Measurements from ENCODE around the gene PDE4D.

The PDE4D gene

GRCh38 chr5:59100875-59101274, 792.7 kb downstream of the PDE4D start:
- TF ChIP-seq REST (IDR thresholded peaks at IDR 0.05; ENCODE audit: insufficient read depth in 1 of 2, low read depth in 2 of 2, low read length in 2 of 2) (no peak), FOXP2 (optimal IDR thresholded peaks at IDR 0.05; ENCODE audit: borderline replicate concordance, extremely low read depth, extremely low read length, insufficient read depth) (no peak), TAF1 (IDR thresholded peaks at IDR 0.05; ENCODE audit: borderline replicate concordance, insufficient read depth, low read length) (no peak), POLR2AphosphoS5 (IDR thresholded peaks at IDR 0.05; ENCODE audit: low read depth, low read length) (no peak), SIN3A (IDR thresholded peaks at IDR 0.05; ENCODE audit: borderline replicate concordance, insufficient read depth, low read length) (no peak)

GRCh38 chr5:59099995-59100345, 793.6 kb downstream of the PDE4D start:
- no peak for TF ChIP-seq FOXP2 (optimal IDR thresholded peaks at IDR 0.05; ENCODE audit: borderline replicate concordance, extremely low read depth, extremely low read length, insufficient read depth)
- TF ChIP-seq SIN3A (IDR thresholded peaks at IDR 0.05; ENCODE audit: borderline replicate concordance, insufficient read depth, low read length) = no peak
- TF ChIP-seq TAF1 (IDR thresholded peaks at IDR 0.05; ENCODE audit: borderline replicate concordance, insufficient read depth, low read length) = no peak
- TF ChIP-seq REST (IDR thresholded peaks at IDR 0.05; ENCODE audit: insufficient read depth in 1 of 2, low read depth in 2 of 2, low read length in 2 of 2) = no peak
- no peak for TF ChIP-seq POLR2AphosphoS5 (IDR thresholded peaks at IDR 0.05; ENCODE audit: low read depth, low read length)

DNA sequence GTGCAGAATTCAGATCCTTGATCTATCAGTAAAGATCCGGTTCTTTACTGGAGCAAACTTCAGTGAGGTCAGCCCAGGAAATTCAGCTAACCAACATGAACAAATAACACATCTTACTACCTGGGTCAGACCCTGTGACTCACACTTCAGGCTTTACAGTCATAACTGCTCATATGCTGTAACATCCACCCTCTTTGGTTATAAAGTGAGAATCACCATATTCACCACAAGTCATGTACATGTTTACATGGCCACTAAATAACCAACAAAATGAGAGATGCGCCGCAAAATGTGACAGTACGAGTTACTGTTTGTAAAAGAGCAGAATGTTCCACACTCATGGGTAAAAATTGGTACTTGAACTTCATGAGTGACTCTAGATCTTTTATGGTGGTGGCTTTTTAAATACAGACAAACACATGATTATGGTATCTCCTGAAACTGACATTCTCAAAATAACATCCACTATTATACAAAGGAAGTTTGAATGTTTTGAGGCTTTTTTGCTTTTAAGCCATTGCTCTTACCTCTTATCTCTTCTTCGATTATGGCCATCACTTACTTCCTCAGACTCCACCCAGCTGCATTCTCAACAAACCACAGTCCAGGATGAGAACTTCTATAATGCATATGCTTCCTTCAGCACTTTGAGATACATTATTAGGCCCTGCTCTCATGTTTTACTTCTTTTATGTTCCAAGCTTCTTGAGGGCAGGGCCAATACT, 794.1 kb downstream of the PDE4D start:
- TF ChIP-seq TAF1 (IDR thresholded peaks at IDR 0.05; ENCODE audit: borderline replicate concordance, insufficient read depth, low read length) (no peak), FOXP2 (optimal IDR thresholded peaks at IDR 0.05; ENCODE audit: borderline replicate concordance, extremely low read depth, extremely low read length, insufficient read depth) (no peak), SIN3A (IDR thresholded peaks at IDR 0.05; ENCODE audit: borderline replicate concordance, insufficient read depth, low read length) (no peak), REST (IDR thresholded peaks at IDR 0.05; ENCODE audit: insufficient read depth in 1 of 2, low read depth in 2 of 2, low read length in 2 of 2) (no peak), POLR2AphosphoS5 (IDR thresholded peaks at IDR 0.05; ENCODE audit: low read depth, low read length) (no peak; the same call in 1 of the 2 replicates)

- no peak for TF ChIP-seq REST (IDR thresholded peaks at IDR 0.05; ENCODE audit: insufficient read depth in 1 of 2, low read depth in 2 of 2, low read length in 2 of 2)
- TF ChIP-seq SIN3A (IDR thresholded peaks at IDR 0.05; ENCODE audit: borderline replicate concordance, insufficient read depth, low read length) = no peak
- no peak for TF ChIP-seq TAF1 (IDR thresholded peaks at IDR 0.05; ENCODE audit: borderline replicate concordance, insufficient read depth, low read length)
- no peak for TF ChIP-seq POLR2AphosphoS5 (IDR thresholded peaks at IDR 0.05; ENCODE audit: low read depth, low read length)
- TF ChIP-seq FOXP2 (optimal IDR thresholded peaks at IDR 0.05; ENCODE audit: borderline replicate concordance, extremely low read depth, extremely low read length, insufficient read depth) = no peak
Observed at GRCh38 chr5:59098743-59099142, 794.8 kb downstream of the PDE4D start.
